Testis (tissue), 2 donors: ENCODE data around the gene FBXO34.

Experiments used
- CTCF ChIP-seq, 3 experiments: fragments of 450-650 bp in 2 of 3; fragments of 200-600 bp in 1 of 3; sonication (generic) in 1 of 3; IDR thresholded peaks; one replicate each; pipeline ENCODE4 v1.5.1; 2016 to 2019; ENCODE audit warnings: antibody characterized with exemption in 3 of 3, mild to moderate bottlenecking in 2 of 3, moderate library complexity in 1 of 3
- POLR2A ChIP-seq: fragments of 450-650 bp; IDR thresholded peaks from one replicate; pipeline ENCODE4 v1.6.1; 2017; ENCODE audit warnings: antibody characterized with exemption, mild to moderate bottlenecking, moderate library complexity

GRCh38 chr14:55272387-55272786, 1.2 kb downstream of the FBXO34 start:
- no peak for TF ChIP-seq CTCF (IDR thresholded peaks at IDR 0.05)
- TF ChIP-seq POLR2A: no peak
